HepG2 (cell line): ENCODE measurements around the gene CILP2. TPM values are rescaled to one million over a fixed set of nuclear protein-coding genes. Genes with fewer than 3 reads are reported as not detected.

Experiments used
- ATAC-seq: fragments of 200-7000 bp; cut with Tn5 transposase; 3 replicates; pipeline ENCODE4 v1.9.1; 2020; ENCODE audit warnings: mild to moderate bottlenecking, moderate library complexity
- BruUV-seq: library from RNA; stranded (reverse); fragments of 400-500 nt; replicated peaks from 2 replicates; lab custom pipeline; 2021; lab: Mats Ljungman, UMichigan
- CTCF ChIA-PET: fragments of 300-600 bp; formaldehyde crosslinking; extraction: SDS; loops from one replicate; lab custom pipeline; 2021; ENCODE audit warnings: low total read pairs, inconsistent platforms, low intra/inter-chr PET ratio; lab: Yijun Ruan, JAX
- POLR2A ChIA-PET: fragments of 350-600 bp; sonication (Branson Sonifier 250); formaldehyde crosslinking; loops from one replicate; lab custom pipeline; 2020; ENCODE audit warnings: antibody characterized with exemption, inconsistent platforms; lab: Yijun Ruan, JAX
- DNase-seq: peaks from one replicate; pipeline ENCODE4 v3.0.0-alpha.2; 2015; ENCODE audit warnings: low spot score
- FAIRE-seq: peaks from 3 replicates; lab custom pipeline; 2011; peaks lifted over from hg19 to GRCh38; lab: Jason Lieb, UNC
- H2AFZ ChIP-seq: one replicate; pipeline ENCODE4 v1.6.1; 2011; ENCODE audit warnings: low read length, inconsistent platforms
- H3K27ac ChIP-seq: fragments of 300-600 bp; 3 replicates; pipeline ENCODE4 v1.8.0; 2011; ENCODE audit warnings: mixed run types, mild to moderate bottlenecking, mixed read lengths, low read length, inconsistent platforms; ENCODE audit not compliant: insufficient read depth; ENCODE audit errors: extremely low read length
- H3K27me3 ChIP-seq, 2 experiments: fragments of 200-600 bp in 1 of 2; 2 replicates in 1 of 2; 3 replicates in 1 of 2; pipeline versions ENCODE4 v1.6.0 to v1.8.0; 2011; ENCODE audit warnings: low read length in 2 of 2, mild to moderate bottlenecking in 2 of 2, moderate library complexity in 2 of 2, inconsistent platforms in 1 of 2; ENCODE audit not compliant: insufficient read depth in 2 of 2, control insufficient read depth in 1 of 2
- H3K36me3 ChIP-seq, 2 experiments: fragments of 200-600 bp in 1 of 2; replicated peaks in 1 of 2; 2 replicates in 1 of 2; 3 replicates in 1 of 2; pipeline versions ENCODE4 v1.5.1 to v1.8.0; 2011; ENCODE audit warnings: low read length in 2 of 2, inconsistent platforms in 1 of 2; ENCODE audit not compliant: insufficient read depth in 2 of 2, control insufficient read depth in 1 of 2
- H3K4me1 ChIP-seq: 2 replicates; pipeline ENCODE4 v1.5.1; 2012; ENCODE audit warnings: low read length, inconsistent platforms; ENCODE audit not compliant: insufficient read depth
- H3K4me2 ChIP-seq: 2 replicates; pipeline ENCODE4 v1.6.0; 2011; ENCODE audit warnings: low read depth, low read length, inconsistent platforms
- H3K4me3 ChIP-seq, 3 experiments: fragments of 200-600 bp in 1 of 3; sonication (generic), shearing (Covaris generic) in 1 of 3; replicated peaks in 1 of 3; 2 replicates each; pipeline ENCODE4 v1.5.1; 2011 to 2016; ENCODE audit warnings: low read length in 3 of 3, inconsistent platforms in 2 of 3, low read depth in 2 of 3, mild to moderate bottlenecking in 2 of 3, control low read depth in 1 of 3, mixed read lengths in 1 of 3; ENCODE audit not compliant: insufficient read depth in 1 of 3
- H3K79me2 ChIP-seq: one replicate; pipeline ENCODE4 v1.6.1; 2011; ENCODE audit warnings: low read length, inconsistent platforms; ENCODE audit not compliant: insufficient read depth
- H3K9ac ChIP-seq: 2 replicates; pipeline ENCODE4 v1.6.0; 2011; ENCODE audit warnings: mild to moderate bottlenecking, low read depth, low read length, inconsistent platforms; ENCODE audit not compliant: insufficient read depth
- H3K9me3 ChIP-seq: 2 replicates; pipeline ENCODE4 v1.5.1; 2012; ENCODE audit warnings: mild to moderate bottlenecking, low read length
- H4K20me1 ChIP-seq: 2 replicates; pipeline ENCODE4 v1.6.0; 2011; ENCODE audit warnings: inconsistent platforms, mild to moderate bottlenecking, low read length, moderate library complexity; ENCODE audit not compliant: insufficient read depth
- BCL3 ChIP-seq: sonication (generic); formaldehyde crosslinking; IDR thresholded peaks from 2 replicates; pipeline ENCODE4 v1.5.1; 2020; ENCODE audit warnings: mild to moderate bottlenecking, missing genetic modification reagents, moderate library complexity
- CENPT ChIP-seq: sonication (generic); formaldehyde crosslinking; IDR thresholded peaks from 2 replicates; pipeline ENCODE4 v1.8.0; 2022; ENCODE audit warnings: low read depth, mild to moderate bottlenecking, moderate library complexity, missing genetic modification reagents
- DPF2 ChIP-seq: sonication (generic); formaldehyde crosslinking; IDR thresholded peaks from 2 replicates; pipeline ENCODE4 v1.4.0; 2020; ENCODE audit warnings: mild to moderate bottlenecking, low read depth, missing genetic modification reagents, borderline replicate concordance
- ELF1 ChIP-seq: sonication (generic); formaldehyde crosslinking; IDR thresholded peaks from 2 replicates; pipeline ENCODE4 v1.4.0; 2020; ENCODE audit warnings: missing genetic modification reagents
- HDAC2 ChIP-seq: sonication (generic); formaldehyde crosslinking; IDR thresholded peaks from 2 replicates; pipeline ENCODE4 v1.4.0; 2020; ENCODE audit warnings: missing genetic modification reagents
- HDAC6 ChIP-seq: fragments of 200-600 bp; sonication (generic); IDR thresholded peaks from 2 replicates; pipeline ENCODE4 v1.7.0; 2017; ENCODE audit warnings: mild to moderate bottlenecking, antibody characterized with exemption, low read length, low read depth
- HOXD1 ChIP-seq: sonication (generic); formaldehyde crosslinking; IDR thresholded peaks from 2 replicates; pipeline ENCODE4 v1.5.0; 2020; ENCODE audit warnings: missing genetic modification reagents
- IKZF5 ChIP-seq: IDR thresholded peaks from 2 replicates; pipeline ENCODE4 v1.6.1; 2018; ENCODE audit warnings: missing genetic modification reagents, mild to moderate bottlenecking, missing compliant biosample characterization
- KDM5A ChIP-seq: fragments of 200-600 bp; sonication (generic); IDR thresholded peaks from 2 replicates; pipeline ENCODE4 v1.7.0; 2018; ENCODE audit warnings: antibody characterized with exemption, mild to moderate bottlenecking, low read length, borderline replicate concordance
- MTF2 ChIP-seq: sonication (generic); formaldehyde crosslinking; IDR thresholded peaks from 2 replicates; pipeline ENCODE4 v1.5.0; 2020; ENCODE audit warnings: missing genetic modification reagents, borderline replicate concordance
- RARG ChIP-seq: sonication (generic); formaldehyde crosslinking; IDR thresholded peaks from 2 replicates; pipeline ENCODE4 v1.4.0; 2020; ENCODE audit warnings: low read depth, mild to moderate bottlenecking, missing genetic modification reagents
- SIN3B ChIP-seq: fragments of 150-350 bp; IDR thresholded peaks from 2 replicates; pipeline ENCODE4 v1.6.1; 2014; ENCODE audit warnings: low read length
- SKI ChIP-seq: fragments of 450-650 bp; IDR thresholded peaks from one replicate; pipeline ENCODE4 v1.6.1; 2018; ENCODE audit warnings: mild to moderate bottlenecking; ENCODE audit not compliant: partially characterized antibody
- TEAD2 ChIP-seq: sonication (generic); formaldehyde crosslinking; IDR thresholded peaks from 2 replicates; pipeline ENCODE4 v1.9.0; 2021; ENCODE audit warnings: missing genetic modification reagents
- ZNF549 ChIP-seq: sonication (generic); formaldehyde crosslinking; IDR thresholded peaks from 2 replicates; pipeline ENCODE4 v1.5.0; 2020; ENCODE audit warnings: missing genetic modification reagents
- WGBS: methylation state at CpG from one replicate; pipeline ENCODE4 v1.1.6; 2017; ENCODE audit warnings: low lambda C conversion rate; 5-methylcytosine and 5-hydroxymethylcytosine counted together
- in situ Hi-C: cut with HindIII; loops from 2 replicates; pipeline ENCODE4 v1.10.0; 2017; ENCODE audit warnings: low pct_unique_long_range_greater_than_20kb; ENCODE audit not compliant: extremely low pct_ligation_motif_present
- intact Hi-C: fragments of 100-400 bp; cut with micrococcal nuclease; formaldehyde crosslinking; loops from one replicate; pipeline ENCODE4 v1.10.0; 2022; ENCODE audit not compliant: unreplicated experiment
- polyA plus RNA-seq, 8 experiments: library from polyadenylated mRNA; depleted of rRNA in 3 of 8; stranded (reverse) in 7 of 8; unstranded in 1 of 8; fragments of >200 nt; fragmentation: Illumina TruSeq in 4 of 8; extraction: Trizol in 4 of 8; gene quantifications; 2 replicates each; pipeline versions ENCODE4 v1.2.1 to v1.2.3, GENCODE V29; 2011 to 2016; ENCODE audit warnings: low read depth in 4 of 8, missing spikeins in 1 of 8, mixed read lengths in 1 of 8; ENCODE audit not compliant: insufficient read depth in 1 of 8
- total RNA-seq, 5 experiments: library from RNA; depleted of rRNA; stranded (reverse); fragments of >200 nt; fragmentation: Illumina TruSeq; extraction: Trizol; gene quantifications; 2 replicates each; pipeline ENCODE4 v1.2.3, GENCODE V29; 2016; ENCODE audit warnings: low read depth in 1 of 5
- TF ChIP-seq, protein P1 (sequence below): sonication (generic); formaldehyde crosslinking; IDR thresholded peaks from 2 replicates; pipeline ENCODE4 v1.4.0; 2020; ENCODE audit warnings: missing genetic modification reagents

Gene CILP2
- total and polyA plus RNA-seq, 2 of the 13 experiments (the other 11 are each of a cell fraction or from before 2014, with no cell fraction given) = 0.09 to 0.37 TPM

GRCh38 chr19:19502808-19503602 lies 35.1 kb upstream of the CILP2 start:
- TF ChIP-seq CENPT (no peak), SKI (no peak), TEAD2 (CRISPR knock-in tag) (no peak), HDAC2 (CRISPR knock-in tag) (no peak), RARG (no peak), BCL3 (CRISPR knock-in tag) (no peak), MTF2 (CRISPR knock-in tag) (no peak), DPF2 (no peak), IKZF5 (CRISPR knock-in tag) (no peak), HDAC6 (no peak), SIN3B (no peak), HOXD1 (no peak), KDM5A (no peak), ELF1 (CRISPR knock-in tag) (no peak), ZNF549 (CRISPR knock-in tag) (no peak)
- TF ChIP-seq, protein P1, sequence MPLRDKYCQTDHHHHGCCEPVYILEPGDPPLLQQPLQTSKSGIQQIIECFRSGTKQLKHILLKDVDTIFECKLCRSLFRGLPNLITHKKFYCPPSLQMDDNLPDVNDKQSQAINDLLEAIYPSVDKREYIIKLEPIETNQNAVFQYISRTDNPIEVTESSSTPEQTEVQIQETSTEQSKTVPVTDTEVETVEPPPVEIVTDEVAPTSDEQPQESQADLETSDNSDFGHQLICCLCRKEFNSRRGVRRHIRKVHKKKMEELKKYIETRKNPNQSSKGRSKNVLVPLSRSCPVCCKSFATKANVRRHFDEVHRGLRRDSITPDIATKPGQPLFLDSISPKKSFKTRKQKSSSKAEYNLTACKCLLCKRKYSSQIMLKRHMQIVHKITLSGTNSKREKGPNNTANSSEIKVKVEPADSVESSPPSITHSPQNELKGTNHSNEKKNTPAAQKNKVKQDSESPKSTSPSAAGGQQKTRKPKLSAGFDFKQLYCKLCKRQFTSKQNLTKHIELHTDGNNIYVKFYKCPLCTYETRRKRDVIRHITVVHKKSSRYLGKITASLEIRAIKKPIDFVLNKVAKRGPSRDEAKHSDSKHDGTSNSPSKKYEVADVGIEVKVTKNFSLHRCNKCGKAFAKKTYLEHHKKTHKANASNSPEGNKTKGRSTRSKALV = no peak

More at GRCh38 chr19:19502808-19503602, 35.1 kb upstream of the CILP2 start:
- no peak for ATAC-seq
- Histone ChIP-seq H3K36me3 (peaks cover 24 to 79% of the 10 kb centered on the region in 2 experiments; a peak in 4 of 5 replicates), H3K27ac (no peak overlapping the region), H3K79me2 (no peaks in the 10 kb centered on the region), H2AFZ (no peak overlapping the region), H3K9ac (no peak overlapping the region), H3K4me1 (no peaks in the 10 kb centered on the region), H3K4me3 (no peak overlapping the region), H4K20me1 (no peaks in the 10 kb centered on the region), H3K4me2 (no peak overlapping the region), H3K27me3 (no peaks in the 10 kb centered on the region), H3K9me3 (no peaks in the 10 kb centered on the region)
- WGBS = 95% methylated on average over 18 of the region's 18 CpGs
- in situ Hi-C loops (no loop called here), intact Hi-C loops (no loop called here)
- no peak for FAIRE-seq
- DNase-seq = no peak
- BruUV-seq = no TSS peak
- ChIA-PET CTCF (no interaction called here), POLR2A (no interaction called here)
